Activated T-helper 17 cell treated with anti-CD3 and anti-CD28 coated beads, Interleukin-2, amount 50 U/mL, for 72 hours (primary cell): Measurements from ENCODE around the gene MDM1. TPM values are rescaled to one million over a fixed set of nuclear protein-coding genes. Genes with fewer than 3 reads are reported as not detected.

Source experiments
- ATAC-seq: fragments of 150-1000 bp; cut with Tn5 transposase; replicated peaks from 2 replicates; pipeline ENCODE4 v1.10.0; 2021; ENCODE audit warnings: mild to moderate bottlenecking, moderate library complexity
- H3K27ac Mint-ChIP-seq: one replicate; pipeline ENCODE4 v1.8.0; 2022; ENCODE audit warnings: mixed read lengths
- H3K27me3 Mint-ChIP-seq: one replicate; pipeline ENCODE4 v1.8.0; 2022; ENCODE audit warnings: mixed read lengths
- H3K36me3 Mint-ChIP-seq: one replicate; pipeline ENCODE4 v1.8.0; 2022; ENCODE audit warnings: low read depth, mild to moderate bottlenecking, mixed read lengths
- H3K4me1 Mint-ChIP-seq: one replicate; pipeline ENCODE4 v1.8.0; 2022; ENCODE audit warnings: mixed read lengths
- H3K4me3 Mint-ChIP-seq: one replicate; pipeline ENCODE4 v1.8.0; 2022; ENCODE audit warnings: mild to moderate bottlenecking, mixed read lengths
- H3K9me3 Mint-ChIP-seq: one replicate; pipeline ENCODE4 v1.8.0; 2022; ENCODE audit warnings: mixed read lengths
- total RNA-seq, 2 donors: library from RNA; stranded (reverse); gene quantifications; one replicate each; pipeline ENCODE4 v1.2.3, GENCODE V29; 2022

The MDM1 gene, protein sequence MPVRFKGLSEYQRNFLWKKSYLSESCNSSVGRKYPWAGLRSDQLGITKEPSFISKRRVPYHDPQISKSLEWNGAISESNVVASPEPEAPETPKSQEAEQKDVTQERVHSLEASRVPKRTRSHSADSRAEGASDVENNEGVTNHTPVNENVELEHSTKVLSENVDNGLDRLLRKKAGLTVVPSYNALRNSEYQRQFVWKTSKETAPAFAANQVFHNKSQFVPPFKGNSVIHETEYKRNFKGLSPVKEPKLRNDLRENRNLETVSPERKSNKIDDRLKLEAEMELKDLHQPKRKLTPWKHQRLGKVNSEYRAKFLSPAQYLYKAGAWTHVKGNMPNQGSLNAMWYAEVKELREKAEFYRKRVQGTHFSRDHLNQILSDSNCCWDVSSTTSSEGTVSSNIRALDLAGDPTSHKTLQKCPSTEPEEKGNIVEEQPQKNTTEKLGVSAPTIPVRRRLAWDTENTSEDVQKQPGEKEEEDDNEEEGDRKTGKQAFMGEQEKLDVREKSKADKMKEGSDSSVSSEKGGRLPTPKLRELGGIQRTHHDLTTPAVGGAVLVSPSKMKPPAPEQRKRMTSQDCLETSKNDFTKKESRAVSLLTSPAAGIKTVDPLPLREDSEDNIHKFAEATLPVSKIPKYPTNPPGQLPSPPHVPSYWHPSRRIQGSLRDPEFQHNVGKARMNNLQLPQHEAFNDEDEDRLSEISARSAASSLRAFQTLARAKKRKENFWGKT
- total RNA-seq = 10 to 100 TPM; 14.2 to 31.5 TPM

DNA sequence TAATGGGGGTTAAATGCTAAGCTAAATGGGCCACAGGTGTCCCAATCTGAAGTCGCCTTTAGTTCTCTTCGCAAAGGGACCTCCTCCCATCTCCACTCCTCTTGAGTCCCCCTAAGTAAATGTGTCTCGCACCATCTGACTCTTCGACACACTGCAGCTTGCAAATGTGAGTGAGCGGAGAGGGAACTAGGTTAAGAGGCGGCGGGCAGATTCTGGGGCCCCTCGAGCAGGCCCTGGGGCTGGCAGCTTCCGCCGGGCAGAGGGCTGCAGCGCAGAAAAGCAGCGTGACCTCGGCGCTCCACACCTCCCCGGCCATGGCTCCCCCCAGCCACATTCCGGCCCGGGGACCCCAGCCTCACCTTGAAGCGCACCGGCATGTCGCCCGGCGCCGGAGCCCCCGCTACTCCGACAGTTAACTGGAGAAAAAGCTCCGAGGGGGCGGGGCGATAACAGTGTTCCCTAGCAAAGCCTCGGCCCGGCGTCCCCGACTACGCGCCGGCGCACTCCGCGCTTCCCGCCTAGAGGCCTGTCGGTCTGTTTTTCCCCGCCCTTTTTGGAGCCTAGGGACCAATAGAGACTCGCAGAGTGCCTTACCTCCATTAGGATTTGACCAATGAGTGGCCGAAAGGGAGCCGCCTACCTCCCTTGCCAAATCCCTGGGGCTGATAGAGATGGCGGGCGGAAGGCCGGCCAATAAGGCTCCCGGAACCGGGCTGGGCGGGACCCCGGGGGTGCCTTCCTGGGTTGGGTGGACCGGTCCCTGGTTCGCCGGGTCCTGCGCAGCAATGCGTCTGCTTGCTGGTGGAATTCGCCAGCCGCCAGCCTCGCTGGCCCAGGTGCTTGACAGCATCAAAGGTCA, at the start of gene MDM1:
Gene MDM1 (minus strand): TSS at position 494 of the 859 bp plus-strand sequence. CDS start 117 bp downstream, at position 377.
- H3K36me3 Mint-ChIP-seq = peaks cover 6% of the 10 kb centered on the region
- no peaks in the 10 kb centered on the region for H3K27me3 Mint-ChIP-seq
- H3K4me3 Mint-ChIP-seq = peak within 1 kb of the TSS; percentile 82
- peaks cover 22% of the 10 kb centered on the region for H3K4me1 Mint-ChIP-seq
- H3K9me3 Mint-ChIP-seq = no peaks in the 10 kb centered on the region
- peak; percentile 98 for ATAC-seq
- H3K27ac Mint-ChIP-seq = peak within 1 kb of the TSS; percentile 78

GRCh38 chr12:68381476-68382219, 49.5 kb upstream of the MDM1 start:
- no peaks in the 10 kb centered on the region for H3K27me3 Mint-ChIP-seq

GRCh38 chr12:68378872-68379606, 46.9 kb upstream of the MDM1 start:
- ATAC-seq = no peak

More at GRCh38 chr12:68381476-68382219, 49.5 kb upstream of the MDM1 start:
- H3K4me3 Mint-ChIP-seq = no peak overlapping the region
- peaks cover 7% of the 10 kb centered on the region for H3K9me3 Mint-ChIP-seq
- H3K36me3 Mint-ChIP-seq = no peaks in the 10 kb centered on the region
- ATAC-seq = no peak
- H3K4me1 Mint-ChIP-seq = peaks cover 13% of the 10 kb centered on the region
- H3K27ac Mint-ChIP-seq = no peak overlapping the region

DNA sequence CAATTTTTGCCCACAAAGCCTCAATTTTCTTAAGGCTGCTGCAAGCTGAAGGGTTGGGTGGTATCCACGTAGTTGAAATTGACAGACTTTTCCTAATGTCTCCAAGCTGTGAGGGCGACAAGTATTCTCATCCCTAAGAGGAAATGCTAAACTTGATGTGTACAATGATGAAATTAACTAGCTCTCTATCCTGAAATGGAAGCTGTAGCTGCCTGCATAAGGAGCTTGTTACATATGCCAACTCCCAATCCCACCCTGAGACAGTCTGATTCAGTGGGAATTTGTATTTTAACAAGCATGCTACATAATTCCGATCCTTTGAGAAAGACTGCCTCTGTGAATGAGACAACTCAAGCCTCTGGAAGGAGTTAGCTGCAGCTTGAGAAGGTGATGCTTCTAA, 45.7 kb upstream of the MDM1 start:
- no peak overlapping the region for H3K27ac Mint-ChIP-seq
- no peaks in the 10 kb centered on the region for H3K9me3 Mint-ChIP-seq
- no peaks in the 10 kb centered on the region for H3K27me3 Mint-ChIP-seq
- peaks cover 25% of the 10 kb centered on the region for H3K4me1 Mint-ChIP-seq
- ATAC-seq = no peak
- peaks cover 5% of the 10 kb centered on the region for H3K36me3 Mint-ChIP-seq
- H3K4me3 Mint-ChIP-seq = no peak overlapping the region

More at GRCh38 chr12:68378872-68379606, 46.9 kb upstream of the MDM1 start:
- peaks cover 22% of the 10 kb centered on the region for H3K4me1 Mint-ChIP-seq
- no peak overlapping the region for H3K27ac Mint-ChIP-seq
- no peaks in the 10 kb centered on the region for H3K36me3 Mint-ChIP-seq
- H3K9me3 Mint-ChIP-seq = peaks cover 4% of the 10 kb centered on the region
- H3K4me3 Mint-ChIP-seq = no peak overlapping the region
- H3K27me3 Mint-ChIP-seq = no peaks in the 10 kb centered on the region

GRCh38 chr12:68376901-68377300, 44.7 kb upstream of the MDM1 start:
- H3K36me3 Mint-ChIP-seq = peaks cover 5% of the 10 kb centered on the region
- H3K9me3 Mint-ChIP-seq = no peaks in the 10 kb centered on the region
- H3K4me1 Mint-ChIP-seq = peaks cover 30% of the 10 kb centered on the region
- no peak for ATAC-seq
- H3K4me3 Mint-ChIP-seq = no peak overlapping the region
- H3K27me3 Mint-ChIP-seq = no peaks in the 10 kb centered on the region
- H3K27ac Mint-ChIP-seq = no peak overlapping the region

DNA sequence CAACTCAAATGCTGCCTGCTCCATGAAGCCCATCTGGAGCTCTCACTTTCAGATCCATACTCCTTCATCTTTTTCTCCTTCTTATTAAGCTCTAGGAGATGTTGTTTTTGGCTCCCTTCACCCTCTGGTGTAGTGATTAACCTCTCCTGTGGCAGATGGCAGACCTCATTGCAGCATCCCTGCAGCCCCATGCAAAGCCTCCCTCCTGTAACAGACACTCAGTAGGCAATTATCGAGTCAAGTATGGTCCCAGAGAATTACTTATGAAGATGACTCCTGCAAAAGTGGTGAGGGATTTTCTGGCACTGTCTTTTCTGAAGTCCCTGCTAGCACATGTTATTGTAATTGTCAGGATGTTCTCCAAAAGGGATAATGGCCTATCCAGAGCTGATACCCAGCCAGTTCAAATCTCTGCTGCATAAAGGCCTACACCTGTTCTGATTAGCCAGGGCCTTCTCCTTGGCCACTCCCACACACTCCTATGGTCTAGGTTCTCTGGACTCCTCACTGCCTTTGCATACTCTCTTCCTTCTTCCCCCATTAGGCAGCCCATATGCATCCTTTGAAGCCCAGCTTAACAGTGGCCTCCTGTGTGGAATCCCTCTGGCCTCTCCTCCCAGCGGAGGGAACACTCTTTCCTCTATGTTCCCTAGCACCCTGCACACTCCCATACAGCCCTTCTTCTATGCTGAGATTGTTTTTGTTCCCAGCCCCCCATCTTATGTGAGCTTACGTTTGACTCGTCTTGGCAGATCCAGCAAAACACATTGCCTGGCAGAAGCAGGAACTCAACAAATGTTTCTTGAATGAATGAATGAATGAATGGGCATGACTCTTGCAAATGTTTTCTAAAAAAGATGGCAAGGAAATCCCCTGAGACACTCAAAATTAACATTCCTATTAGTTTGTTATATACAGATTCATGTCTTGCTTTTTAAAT, 43.9 kb upstream of the MDM1 start:
- Mint-ChIP-seq H3K9me3 (no peaks in the 10 kb centered on the region), H3K27me3 (no peaks in the 10 kb centered on the region), H3K36me3 (peaks cover 5% of the 10 kb centered on the region), H3K27ac (peak overlapping the region; percentile 99), H3K4me1 (peaks cover 38% of the 10 kb centered on the region), H3K4me3 (peak overlapping the region; percentile 69)
- ATAC-seq = no peak

DNA sequence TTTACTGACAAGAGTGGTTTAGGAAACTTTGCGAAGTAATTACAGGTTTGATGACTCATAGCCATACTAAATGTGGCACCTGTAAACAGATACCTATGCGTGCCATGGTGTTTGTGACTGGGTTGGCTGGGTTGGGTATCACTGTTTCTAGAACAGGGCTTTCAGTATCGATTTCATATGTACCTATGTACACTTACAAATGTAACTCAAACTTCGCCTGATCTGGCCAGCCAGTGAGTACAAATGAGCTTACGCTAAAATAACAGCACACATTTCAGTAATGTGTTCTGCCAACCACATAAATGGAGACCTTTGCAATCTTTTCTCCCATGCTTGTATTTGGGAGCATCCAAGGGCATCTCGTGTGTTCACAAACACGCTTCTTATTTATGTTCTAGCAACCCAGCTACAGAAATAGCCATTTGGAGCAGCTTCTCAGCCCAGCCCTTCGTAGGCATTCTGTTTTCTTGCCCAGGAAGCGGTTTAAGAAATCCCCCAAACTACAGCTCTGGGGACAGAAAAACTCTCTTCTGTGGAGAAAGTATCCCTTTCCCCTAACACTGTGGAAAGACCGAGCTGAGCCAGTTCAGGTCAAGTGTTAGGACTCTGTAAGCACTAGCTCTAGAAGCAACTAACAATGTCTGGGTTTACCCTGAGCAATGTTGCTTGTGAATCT, 42.3 kb upstream of the MDM1 start:
- Mint-ChIP-seq H3K36me3 (peaks cover 5% of the 10 kb centered on the region), H3K9me3 (no peaks in the 10 kb centered on the region), H3K27ac (peak overlapping the region; percentile 99), H3K27me3 (no peaks in the 10 kb centered on the region), H3K4me3 (peak overlapping the region; percentile 69), H3K4me1 (peaks cover 43% of the 10 kb centered on the region)
- peak; percentile 87 for ATAC-seq

GRCh38 chr12:68370667-68371066, 38.5 kb upstream of the MDM1 start:
- Mint-ChIP-seq H3K27me3 (no peaks in the 10 kb centered on the region), H3K4me3 (no peak overlapping the region), H3K9me3 (peaks cover 5% of the 10 kb centered on the region), H3K4me1 (peaks cover 54% of the 10 kb centered on the region), H3K36me3 (peaks cover 5% of the 10 kb centered on the region), H3K27ac (peak overlapping the region; percentile 47)
- no peak for ATAC-seq

GRCh38 chr12:68370006-68370590, 37.9 kb upstream of the MDM1 start:
- Mint-ChIP-seq H3K36me3 (peaks cover 5% of the 10 kb centered on the region), H3K27ac (no peak overlapping the region), H3K9me3 (peaks cover 5% of the 10 kb centered on the region), H3K4me3 (no peak overlapping the region), H3K27me3 (no peaks in the 10 kb centered on the region), H3K4me1 (peaks cover 51% of the 10 kb centered on the region)
- ATAC-seq = no peak

DNA sequence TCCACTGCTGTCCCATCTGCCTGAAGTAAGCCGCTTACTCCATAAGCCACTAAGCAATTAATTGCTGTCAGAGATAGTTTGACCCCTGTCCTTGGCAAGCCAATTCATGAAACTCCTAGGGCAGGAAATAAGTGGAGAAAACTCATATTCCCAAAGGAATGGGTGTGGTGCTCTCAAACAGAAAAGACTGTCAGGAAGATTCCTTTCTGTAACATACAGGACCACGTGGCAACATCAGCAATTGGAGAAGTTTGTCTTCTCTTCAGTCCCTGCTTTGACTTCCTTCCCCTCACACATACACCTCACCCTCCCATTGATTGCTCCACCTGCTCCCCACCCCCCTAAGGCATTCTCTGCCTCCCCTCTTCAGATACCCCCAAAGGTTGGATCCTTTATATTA, 36.2 kb upstream of the MDM1 start:
- no peak for ATAC-seq
- peaks cover 49% of the 10 kb centered on the region for H3K4me1 Mint-ChIP-seq
- H3K9me3 Mint-ChIP-seq = peaks cover 5% of the 10 kb centered on the region
- H3K4me3 Mint-ChIP-seq = no peak overlapping the region
- peak overlapping the region; percentile 93 for H3K27ac Mint-ChIP-seq
- H3K36me3 Mint-ChIP-seq = no peaks in the 10 kb centered on the region
- H3K27me3 Mint-ChIP-seq = no peaks in the 10 kb centered on the region

- Mint-ChIP-seq H3K27me3 (no peaks in the 10 kb centered on the region), H3K4me1 (peaks cover 48% of the 10 kb centered on the region), H3K4me3 (peak overlapping the region; percentile 92), H3K36me3 (no peaks in the 10 kb centered on the region), H3K27ac (peak overlapping the region; percentile 93), H3K9me3 (peaks cover 5% of the 10 kb centered on the region)
- no peak for ATAC-seq
Measured at GRCh38 chr12:68367903-68368302, 35.7 kb upstream of the MDM1 start.

DNA sequence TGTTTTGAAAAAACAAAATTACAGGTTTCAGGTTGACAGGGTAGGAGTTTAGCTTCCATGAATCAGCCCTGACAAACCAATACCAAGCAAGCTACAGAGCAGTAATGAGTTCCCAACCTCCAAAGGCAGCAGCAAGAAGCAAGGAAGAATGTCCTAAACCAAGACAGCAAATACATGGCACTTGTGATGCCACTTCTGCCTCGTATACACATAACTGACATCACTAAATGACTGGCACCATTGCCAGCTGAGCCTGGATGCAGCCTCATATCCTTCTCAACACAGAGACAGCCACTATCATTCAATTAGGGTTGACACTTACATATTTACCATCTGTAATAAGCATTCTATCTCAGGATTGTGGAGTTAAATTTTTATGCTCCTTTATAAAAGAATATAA, 35.0 kb upstream of the MDM1 start:
- H3K27ac Mint-ChIP-seq = peak overlapping the region; percentile 93
- peak overlapping the region; percentile 92 for H3K4me3 Mint-ChIP-seq
- peaks cover 43% of the 10 kb centered on the region for H3K4me1 Mint-ChIP-seq
- H3K9me3 Mint-ChIP-seq = peaks cover 5% of the 10 kb centered on the region
- no peaks in the 10 kb centered on the region for H3K27me3 Mint-ChIP-seq
- peak; percentile 44 for ATAC-seq
- no peaks in the 10 kb centered on the region for H3K36me3 Mint-ChIP-seq
